GM19025 (cell line): Measurements from ENCODE around the gene MAPK8.
A peak's percentile ranks its signal among the peaks of the same experiment; 100 is the strongest.
"Not testable (repeated sequence)": the region's sequence is repeated elsewhere in the genome, so short reads cannot be mapped to it uniquely, and the experiment has no call there.

Source experiments
- ATAC-seq: cut with Tn5 transposase; IDR thresholded peaks from one replicate; pipeline ENCODE4 v1.9.1; 2021; ENCODE audit warnings: mild to moderate bottlenecking, low read depth, moderate library complexity; ENCODE audit not compliant: unreplicated experiment

The MAPK8 gene

GRCh38 chr10:48306265-48306869 is at the start of gene MAPK8:
Gene MAPK8 (plus strand): TSS chr10:48306677. CDS start chr10:48401661, 94,984 bp downstream.
- ATAC-seq = peak; percentile 80

- no peak for ATAC-seq
Observed at GRCh38 chr10:48257407-48257961, 49.0 kb upstream of the MAPK8 start.

GRCh38 chr10:48258105-48258504 is 48.4 kb upstream of the MAPK8 start:
- ATAC-seq = no peak

GRCh38 chr10:48266528-48266927 is 39.9 kb upstream of the MAPK8 start:
- no peak for ATAC-seq

GRCh38 chr10:48271047-48271730 is 35.3 kb upstream of the MAPK8 start:
- ATAC-seq = no peak

- no peak for ATAC-seq
Observed at GRCh38 chr10:48272682-48273081, 33.8 kb upstream of the MAPK8 start.

GRCh38 chr10:48273741-48274140 is 32.7 kb upstream of the MAPK8 start:
- ATAC-seq = no peak

- ATAC-seq = no peak
Observed at GRCh38 chr10:48274636-48275035, 31.8 kb upstream of the MAPK8 start, which contains the start of gene FRMPD2. Gene FRMPD2 (minus strand): TSS chr10:48274696. CDS start chr10:48274567, 129 bp downstream.

GRCh38 chr10:48277093-48277492 is 29.4 kb upstream of the MAPK8 start:
- ATAC-seq = no peak

GRCh38 chr10:48279081-48279751 is 27.3 kb upstream of the MAPK8 start:
- ATAC-seq = peak; percentile 72

GRCh38 chr10:48281697-48282096 is 24.8 kb upstream of the MAPK8 start:
- not testable (repeated sequence) for ATAC-seq

GRCh38 chr10:48282829-48283228 is 23.6 kb upstream of the MAPK8 start:
- peak; percentile 59 for ATAC-seq

- no peak for ATAC-seq
Observed at GRCh38 chr10:48284002-48284546, 22.4 kb upstream of the MAPK8 start.

- no peak for ATAC-seq
Observed at GRCh38 chr10:48284811-48285210, 21.7 kb upstream of the MAPK8 start.

GRCh38 chr10:48285710-48286109 is 20.8 kb upstream of the MAPK8 start:
- ATAC-seq = peak; percentile 35

- no peak for ATAC-seq
Observed at GRCh38 chr10:48286356-48286755, 20.1 kb upstream of the MAPK8 start.

- ATAC-seq = peak; percentile 64
Observed at GRCh38 chr10:48287417-48288391, 18.8 kb upstream of the MAPK8 start.

GRCh38 chr10:48288661-48289060 is 17.8 kb upstream of the MAPK8 start:
- no peak for ATAC-seq

GRCh38 chr10:48289501-48290238 is 16.8 kb upstream of the MAPK8 start:
- ATAC-seq = no peak
